Stomach (tissue), 9 donors: ENCODE results near the gene NFATC2. TPM values are rescaled to one million over a fixed set of nuclear protein-coding genes. Genes with fewer than 3 reads are reported as not detected.

Experiments used
- DNase-seq, 2 donors: peaks; one replicate each; pipeline versions ENCODE4 v3.0.0 to v3.0.0-alpha.2; 2013 to 2019
- H3K27ac ChIP-seq, 5 donors: fragments of 200-600 bp in 4 of 5; sonication (generic) in 4 of 5; one replicate each; pipeline ENCODE4 v1.5.1; 2013 to 2019; ENCODE audit warnings: mild to moderate bottlenecking in 1 of 5, moderate library complexity in 1 of 5
- H3K27me3 ChIP-seq, 3 donors: fragments of 200-600 bp; sonication (generic); one replicate each; pipeline ENCODE4 v1.5.1; 2017 to 2019; ENCODE audit warnings: mixed run types in 1 of 3
- H3K36me3 ChIP-seq, 4 donors: fragments of 200-600 bp; sonication (generic); 1 replicate in 3 of 4; 2 replicates in 1 of 4; pipeline ENCODE4 v1.5.1; 2016 to 2019
- H3K4me1 ChIP-seq, 4 donors: fragments of 200-600 bp; sonication (generic); one replicate each; pipeline ENCODE4 v1.5.1; 2016 to 2019
- H3K4me3 ChIP-seq, 4 donors: fragments of 200-600 bp; sonication (generic) in 3 of 4; one replicate each; pipeline ENCODE4 v1.5.1; 2016 to 2019; ENCODE audit warnings: mild to moderate bottlenecking in 1 of 4
- H3K9me3 ChIP-seq, 4 donors: fragments of 200-600 bp; sonication (generic); one replicate each; pipeline ENCODE4 v1.5.1; 2016 to 2019
- CTCF ChIP-seq, 7 experiments: fragments of 450-650 bp in 4 of 7; fragments of 200-600 bp in 3 of 7; sonication (generic) in 3 of 7; IDR thresholded peaks; one replicate each; pipeline ENCODE4 v1.5.1; 2016 to 2019; ENCODE audit warnings: antibody characterized with exemption in 7 of 7, control low read depth in 2 of 7, mild to moderate bottlenecking in 1 of 7
- EP300 ChIP-seq: sonication (generic); formaldehyde crosslinking; IDR thresholded peaks from one replicate; pipeline ENCODE4 v1.6.1; 2017; ENCODE audit warnings: antibody characterized with exemption
- POLR2A ChIP-seq, 4 donors: fragments of 450-650 bp; IDR thresholded peaks; one replicate each; pipeline ENCODE4 v1.6.1; 2016; ENCODE audit warnings: antibody characterized with exemption in 4 of 4, control low read depth in 2 of 4, mild to moderate bottlenecking in 1 of 4, moderate library complexity in 1 of 4
- POLR2AphosphoS5 ChIP-seq, 3 donors: sonication (generic); formaldehyde crosslinking; IDR thresholded peaks; one replicate each; pipeline ENCODE4 v1.6.1; 2016; ENCODE audit warnings: antibody characterized with exemption in 3 of 3
- WGBS, 5 donors: extraction: QIAGEN DNeasy Blood & Tissue Kit in 3 of 5; methylation state at CpG; one replicate each; pipeline versions ENCODE4 v1.1.5 to v1.1.7; 2013 to 2018; 5-methylcytosine and 5-hydroxymethylcytosine counted together
- intact Hi-C: fragments of 100-400 bp; cut with DNase I; formaldehyde crosslinking; loops from one replicate; pipeline ENCODE4 v1.15.1; 2023; ENCODE audit warnings: low total_unique reads
- polyA plus RNA-seq, 3 donors: library from polyadenylated mRNA; stranded (reverse); fragments of 200-250 nt; gene quantifications; one replicate each; pipeline ENCODE4 v1.2.3, GENCODE V29; 2013
- total RNA-seq, 5 donors: library from RNA; depleted of rRNA; stranded (reverse); fragments of >200 nt; gene quantifications; one replicate each; pipeline versions ENCODE4 v1.1.0 to v1.2.3, GENCODE V29; 2014 to 2016
- donor health status: healthy with polysubstance abuse.
- donor health status: Bipolar disorder and iron deficiency.
- donor health status: healthy.

NFATC2 gene
- total and polyA plus RNA-seq, 8 donors, result 1.4 to 31.9 (median 8.6) TPM

GRCh38 chr20:51430198-51430950 lies 112.1 kb downstream of the NFATC2 start:
- Histone ChIP-seq H3K4me1 (peaks cover 9 to 23% (median 14%) of the 10 kb centered on the region in 4 donors), H3K4me3 (no peak overlapping the region), H3K9me3 (no peaks in the 10 kb centered on the region), H3K27me3 (no peaks in the 10 kb centered on the region), H3K36me3 (peaks cover 0 to 64% (median 46%) of the 10 kb centered on the region in 4 donors), H3K27ac (no peak overlapping the region)
- TF ChIP-seq POLR2AphosphoS5 (IDR thresholded peaks at IDR 0.05) (no peak), EP300 (no peak), CTCF (IDR thresholded peaks at IDR 0.05) (no peak), POLR2A (IDR thresholded peaks at IDR 0.05) (no peak)
- DNase-seq, result no peak
- intact Hi-C loops, result no loop called here
- WGBS, 5 donors, result 66 to 78% (median 74%) methylated on average over 14 of the region's 14 CpGs

- WGBS, 5 donors, result 77 to 87% (median 85%) methylated on average over 10 of the region's 10 CpGs
- intact Hi-C loops, result no loop called here
These were observed 112.8 kb downstream of the NFATC2 start for GRCh38 chr20:51429696-51430095.

GRCh38 chr20:51429144-51429482 lies 113.4 kb downstream of the NFATC2 start:
- DNase-seq, result no peak
- H3K4me1 ChIP-seq, result peaks cover 9 to 23% (median 14%) of the 10 kb centered on the region in 4 donors
- intact Hi-C loops, result no loop called here
- H3K9me3 ChIP-seq, result no peaks in the 10 kb centered on the region
- H3K36me3 ChIP-seq, result peaks cover 0 to 63% (median 38%) of the 10 kb centered on the region in 4 donors
- no peak overlapping the region for H3K4me3 ChIP-seq
- whole genome bisulfite sequencing, 5 donors, result 83 to 96% (median 92%) methylated on average over 5 to 6 of the region's 6 CpGs
- TF ChIP-seq EP300 (no peak), POLR2AphosphoS5 (IDR thresholded peaks at IDR 0.05) (no peak), POLR2A (IDR thresholded peaks at IDR 0.05) (no peak), CTCF (IDR thresholded peaks at IDR 0.05) (no peak)
- H3K27me3 ChIP-seq, result no peaks in the 10 kb centered on the region
- peak overlapping the region in 2 of 5 donors; percentile 56 to 75 for H3K27ac ChIP-seq

More at GRCh38 chr20:51429696-51430095, 112.8 kb downstream of the NFATC2 start:
- Histone ChIP-seq H3K9me3 (no peaks in the 10 kb centered on the region), H3K27ac (no peak overlapping the region), H3K4me3 (no peak overlapping the region), H3K4me1 (peaks cover 9 to 23% (median 14%) of the 10 kb centered on the region in 4 donors), H3K27me3 (no peaks in the 10 kb centered on the region), H3K36me3 (peaks cover 0 to 64% (median 43%) of the 10 kb centered on the region in 4 donors)
- TF ChIP-seq EP300 (no peak), POLR2A (IDR thresholded peaks at IDR 0.05) (no peak), POLR2AphosphoS5 (IDR thresholded peaks at IDR 0.05) (no peak), CTCF (IDR thresholded peaks at IDR 0.05) (no peak)
- no peak for DNase-seq

GRCh38 chr20:51428401-51429143 lies 113.9 kb downstream of the NFATC2 start:
- DNase-seq, result peak; percentile 63 to 88
- Histone ChIP-seq H3K27me3 (no peaks in the 10 kb centered on the region), H3K4me1 (peaks cover 9 to 23% (median 14%) of the 10 kb centered on the region in 4 donors), H3K4me3 (no peak overlapping the region), H3K36me3 (peaks cover 0 to 62% (median 33%) of the 10 kb centered on the region in 4 donors), H3K27ac (peak overlapping the region in 3 of 5 donors; percentile 41 to 75 (median 56)), H3K9me3 (no peaks in the 10 kb centered on the region)
- intact Hi-C loops, result no loop called here
- TF ChIP-seq POLR2AphosphoS5 (IDR thresholded peaks at IDR 0.05), result peak in 2 of 3 donors; percentile 10 to 77
- no peak for TF ChIP-seq EP300
- no peak for TF ChIP-seq POLR2A (IDR thresholded peaks at IDR 0.05)
- TF ChIP-seq CTCF (IDR thresholded peaks at IDR 0.05), result no peak
- 31 to 42% (median 37%) methylated on average over 25 of the region's 25 CpGs for WGBS, 5 donors
